WTC11 (cell line): ENCODE measurements around the gene FER. TPM values are rescaled to one million over a fixed set of nuclear protein-coding genes. Genes with fewer than 3 reads are reported as not detected.

ENCODE experiments used
- ATAC-seq: fragments of 200-7000 bp; cut with Tn5 transposase; 2 replicates; pipeline ENCODE4 v1.10.0; 2021; ENCODE audit warnings: mild to moderate bottlenecking, moderate library complexity
- CTCF ChIA-PET: fragments of 300-600 bp; sonication (Branson Sonifier 250); formaldehyde crosslinking; loops from one replicate; lab custom pipeline; 2021; ENCODE audit warnings: antibody characterized with exemption; lab: Charles Lee
- POLR2A ChIA-PET: fragments of 350-600 bp; sonication (Branson Sonifier 250); formaldehyde crosslinking; loops from one replicate; lab custom pipeline; 2021; ENCODE audit warnings: antibody characterized with exemption; lab: Charles Lee
- DNase-seq: peaks from one replicate; pipeline ENCODE4 v3.0.0; 2021; ENCODE audit warnings: low spot score
- H3K27ac Mint-ChIP-seq: 2 replicates; pipeline ENCODE4 v1.8.0; 2021; ENCODE audit warnings: mixed read lengths
- H3K27me3 Mint-ChIP-seq: 2 replicates; pipeline ENCODE4 v1.8.0; 2021; ENCODE audit warnings: low read depth, mild to moderate bottlenecking, moderate library complexity, mixed read lengths
- H3K36me3 Mint-ChIP-seq: 2 replicates; pipeline ENCODE4 v1.8.0; 2021; ENCODE audit warnings: mixed read lengths
- H3K4me1 Mint-ChIP-seq: 2 replicates; pipeline ENCODE4 v1.8.0; 2022; ENCODE audit warnings: mixed read lengths
- H3K4me3 Mint-ChIP-seq: 2 replicates; pipeline ENCODE4 v1.8.0; 2021; ENCODE audit warnings: mild to moderate bottlenecking, moderate library complexity, mixed read lengths
- H3K9me3 Mint-ChIP-seq: 2 replicates; pipeline ENCODE4 v1.8.0; 2021; ENCODE audit warnings: mixed read lengths
- CBFB ChIP-seq: sonication (generic); formaldehyde crosslinking; IDR thresholded peaks from 2 replicates; pipeline ENCODE4 v1.8.1; 2022; ENCODE audit warnings: mild to moderate bottlenecking, low read depth, missing genetic modification reagents
- FOXK1 ChIP-seq: sonication (generic); formaldehyde crosslinking; IDR thresholded peaks from 2 replicates; pipeline ENCODE4 v1.8.0; 2022; ENCODE audit warnings: mild to moderate bottlenecking, moderate library complexity, missing genetic modification reagents
- HMGA2 ChIP-seq: fragments of 250-450 bp; sonication (Bioruptor Pico); IDR thresholded peaks from 2 replicates; pipeline ENCODE4 v1.4.0; 2021; ENCODE audit warnings: mild to moderate bottlenecking, moderate library complexity
- JUN ChIP-seq: sonication (generic); formaldehyde crosslinking; IDR thresholded peaks from 2 replicates; pipeline ENCODE4 v1.8.0; 2023; ENCODE audit warnings: mild to moderate bottlenecking, missing genetic modification reagents
- NFE2L1 ChIP-seq: sonication (generic); formaldehyde crosslinking; IDR thresholded peaks from 2 replicates; pipeline ENCODE4 v1.8.1; 2023; ENCODE audit warnings: missing genetic modification reagents
- NR2C2 ChIP-seq: sonication (generic); formaldehyde crosslinking; IDR thresholded peaks from 2 replicates; pipeline ENCODE4 v1.8.0; 2022; ENCODE audit warnings: mild to moderate bottlenecking, missing genetic modification reagents
- SOX15 ChIP-seq: fragments of 250-450 bp; sonication (Bioruptor Pico); IDR thresholded peaks from 2 replicates; pipeline ENCODE4 v1.9.0; 2021; ENCODE audit warnings: mild to moderate bottlenecking
- TCF7 ChIP-seq: sonication (generic); formaldehyde crosslinking; IDR thresholded peaks from 2 replicates; pipeline ENCODE4 v1.8.0; 2022; ENCODE audit warnings: mild to moderate bottlenecking, low read depth, missing genetic modification reagents, moderate library complexity
- TEAD4 ChIP-seq: sonication (generic); formaldehyde crosslinking; IDR thresholded peaks from 2 replicates; pipeline ENCODE4 v1.8.0; 2022; ENCODE audit warnings: mild to moderate bottlenecking, missing genetic modification reagents
- ZBTB21 ChIP-seq: sonication (generic); formaldehyde crosslinking; IDR thresholded peaks from 2 replicates; pipeline ENCODE4 v1.8.1; 2023; ENCODE audit warnings: mild to moderate bottlenecking, missing genetic modification reagents, borderline replicate concordance
- ZNF232 ChIP-seq: sonication (generic); formaldehyde crosslinking; IDR thresholded peaks from 2 replicates; pipeline ENCODE4 v1.8.0; 2022; ENCODE audit warnings: mild to moderate bottlenecking, missing genetic modification reagents
- ZNF263 ChIP-seq: sonication (generic); formaldehyde crosslinking; IDR thresholded peaks from 2 replicates; pipeline ENCODE4 v1.8.1; 2022; ENCODE audit warnings: low read depth, mild to moderate bottlenecking, moderate library complexity, missing genetic modification reagents
- ZNF416 ChIP-seq: fragments of 250-450 bp; sonication (Bioruptor Pico); IDR thresholded peaks from 2 replicates; pipeline ENCODE4 v1.9.0; 2021; ENCODE audit warnings: mild to moderate bottlenecking, inconsistent platforms
- total RNA-seq: library from RNA; stranded (reverse); gene quantifications from 3 replicates; pipeline ENCODE4 v1.2.3, GENCODE V29; 2021
- TF ChIP-seq, protein P1 (sequence below): sonication (generic); formaldehyde crosslinking; IDR thresholded peaks from 2 replicates; pipeline ENCODE4 v1.8.1; 2022; ENCODE audit warnings: mild to moderate bottlenecking, moderate library complexity, missing genetic modification reagents
- TF ChIP-seq, protein P2 (sequence below): sonication (generic); formaldehyde crosslinking; IDR thresholded peaks from 2 replicates; pipeline ENCODE4 v1.8.1; 2023; ENCODE audit warnings: mild to moderate bottlenecking, moderate library complexity, missing genetic modification reagents
- TF ChIP-seq, protein P3 (sequence below): sonication (generic); formaldehyde crosslinking; IDR thresholded peaks from 2 replicates; pipeline ENCODE4 v1.8.0; 2023; ENCODE audit warnings: mild to moderate bottlenecking, missing genetic modification reagents
- TF ChIP-seq, protein P4 (sequence below): fragments of 250-450 bp; sonication (Bioruptor Pico); IDR thresholded peaks from 2 replicates; pipeline ENCODE4 v1.9.0; 2021; ENCODE audit warnings: mild to moderate bottlenecking
- TF ChIP-seq, protein P5 (sequence below): sonication (generic); formaldehyde crosslinking; IDR thresholded peaks from 2 replicates; pipeline ENCODE4 v1.8.1; 2022; ENCODE audit warnings: missing genetic modification reagents, borderline replicate concordance
- TF ChIP-seq, protein P6 (sequence below): sonication (generic); formaldehyde crosslinking; IDR thresholded peaks from 2 replicates; pipeline ENCODE4 v1.8.0; 2022; ENCODE audit warnings: mild to moderate bottlenecking, missing genetic modification reagents
- TF ChIP-seq, protein P7 (sequence below): fragments of 250-450 bp; sonication (Bioruptor Pico); IDR thresholded peaks from 2 replicates; pipeline ENCODE4 v2.1.2; 2022; ENCODE audit warnings: mild to moderate bottlenecking, moderate library complexity
- TF ChIP-seq, protein P8 (sequence below): sonication (generic); formaldehyde crosslinking; IDR thresholded peaks from 2 replicates; pipeline ENCODE4 v1.8.1; 2023; ENCODE audit warnings: mild to moderate bottlenecking, missing genetic modification reagents, moderate library complexity

Gene FER
- total RNA-seq, 1 experiment from 2014 or later = 13.8 TPM

DNA sequence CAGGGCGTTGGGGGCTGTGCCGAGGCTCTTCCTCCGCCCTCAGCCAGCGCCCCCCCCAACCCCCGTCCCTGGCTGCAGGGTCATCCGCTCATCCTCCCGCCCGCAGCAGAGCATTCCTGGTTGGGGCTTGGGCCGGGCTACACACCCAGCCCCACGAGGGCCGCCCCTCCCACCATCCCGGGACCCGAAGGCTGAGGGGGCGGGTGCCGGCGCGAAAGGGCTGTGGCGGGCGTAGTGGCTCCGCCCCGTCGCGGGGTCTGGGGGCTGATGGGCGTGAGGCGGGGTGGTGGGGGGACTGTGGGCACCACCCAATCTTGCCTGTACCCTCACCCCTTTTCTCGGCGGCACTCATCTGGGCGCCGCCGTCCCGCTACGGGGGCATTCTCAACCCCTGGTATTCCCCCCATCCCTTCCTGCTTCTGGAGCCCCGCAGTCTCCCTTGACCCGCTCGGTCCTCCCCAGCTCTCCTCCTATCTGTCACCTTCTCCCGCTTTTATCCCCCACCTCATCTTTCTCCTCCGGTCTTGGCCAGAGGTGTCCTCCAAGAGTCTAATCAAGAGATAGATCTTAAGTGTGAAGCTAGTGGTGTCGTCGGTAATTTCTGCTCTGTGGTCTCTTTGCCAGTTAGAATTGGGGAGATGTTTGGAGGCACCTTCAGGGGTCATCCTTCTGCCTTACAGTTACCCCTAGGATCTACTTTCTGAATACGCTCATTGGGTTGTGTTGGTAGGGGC is 1.6 kb downstream of the FER start:
- DNase-seq = no peak
- H3K27me3 Mint-ChIP-seq = no peaks in the 10 kb centered on the region
- ChIA-PET POLR2A (interaction anchor here (1.0 to 2.9 kb wide), 5 partner anchors 21 to 660 kb away, joined by 3 to 54 read pairs (median 11); partner anchors contain the start of gene PJA2), CTCF (interaction anchor here (0.8 to 1.8 kb wide), 3 partner anchors 22 to 107 kb away, joined by 3 to 4 read pairs (median 4); no protein-coding TSS in a partner anchor)
- H3K4me1 Mint-ChIP-seq = peaks cover 21% of the 10 kb centered on the region
- H3K9me3 Mint-ChIP-seq = no peaks in the 10 kb centered on the region
- H3K36me3 Mint-ChIP-seq = no peaks in the 10 kb centered on the region
- peak; percentile 54 for ATAC-seq
- H3K4me3 Mint-ChIP-seq = peak overlapping the region; percentile 87
- TF ChIP-seq ZNF416 (0 out of 2 replicates have a peak, but pooled peaks have one; percentile 20), SOX15 (CRISPR knock-in tag) (no peak), NFE2L1 (0 out of 2 replicates have a peak, but pooled peaks have one; percentile 14), TCF7 (CRISPR knock-in tag) (no peak), ZNF263 (CRISPR knock-in tag) (peak; percentile 58; the same call in 1 of the 2 replicates), ZBTB21 (no peak), CBFB (CRISPR knock-in tag) (0 out of 2 replicates have a peak, but pooled peaks have one; percentile 27), NR2C2 (CRISPR knock-in tag) (peak; percentile 53; the same call in 1 of the 2 replicates), FOXK1 (CRISPR knock-in tag) (peak; percentile 54; the same call in 1 of the 2 replicates)
- TF ChIP-seq, protein P1, sequence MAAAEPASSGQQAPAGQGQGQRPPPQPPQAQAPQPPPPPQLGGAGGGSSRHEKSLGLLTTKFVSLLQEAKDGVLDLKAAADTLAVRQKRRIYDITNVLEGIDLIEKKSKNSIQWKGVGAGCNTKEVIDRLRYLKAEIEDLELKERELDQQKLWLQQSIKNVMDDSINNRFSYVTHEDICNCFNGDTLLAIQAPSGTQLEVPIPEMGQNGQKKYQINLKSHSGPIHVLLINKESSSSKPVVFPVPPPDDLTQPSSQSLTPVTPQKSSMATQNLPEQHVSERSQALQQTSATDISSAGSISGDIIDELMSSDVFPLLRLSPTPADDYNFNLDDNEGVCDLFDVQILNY = peak; percentile 55; the same call in 1 of the 2 replicates
- TF ChIP-seq, protein P2, sequence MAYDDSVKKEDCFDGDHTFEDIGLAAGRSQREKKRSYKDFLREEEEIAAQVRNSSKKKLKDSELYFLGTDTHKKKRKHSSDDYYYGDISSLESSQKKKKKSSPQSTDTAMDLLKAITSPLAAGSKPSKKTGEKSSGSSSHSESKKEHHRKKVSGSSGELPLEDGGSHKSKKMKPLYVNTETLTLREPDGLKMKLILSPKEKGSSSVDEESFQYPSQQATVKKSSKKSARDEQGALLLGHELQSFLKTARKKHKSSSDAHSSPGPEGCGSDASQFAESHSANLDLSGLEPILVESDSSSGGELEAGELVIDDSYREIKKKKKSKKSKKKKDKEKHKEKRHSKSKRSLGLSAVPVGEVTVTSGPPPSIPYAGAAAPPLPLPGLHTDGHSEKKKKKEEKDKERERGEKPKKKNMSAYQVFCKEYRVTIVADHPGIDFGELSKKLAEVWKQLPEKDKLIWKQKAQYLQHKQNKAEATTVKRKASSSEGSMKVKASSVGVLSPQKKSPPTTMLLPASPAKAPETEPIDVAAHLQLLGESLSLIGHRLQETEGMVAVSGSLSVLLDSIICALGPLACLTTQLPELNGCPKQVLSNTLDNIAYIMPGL (CRISPR knock-in tag) = 0 out of 2 replicates have a peak, but pooled peaks have one; percentile 1
- TF ChIP-seq, protein P3, sequence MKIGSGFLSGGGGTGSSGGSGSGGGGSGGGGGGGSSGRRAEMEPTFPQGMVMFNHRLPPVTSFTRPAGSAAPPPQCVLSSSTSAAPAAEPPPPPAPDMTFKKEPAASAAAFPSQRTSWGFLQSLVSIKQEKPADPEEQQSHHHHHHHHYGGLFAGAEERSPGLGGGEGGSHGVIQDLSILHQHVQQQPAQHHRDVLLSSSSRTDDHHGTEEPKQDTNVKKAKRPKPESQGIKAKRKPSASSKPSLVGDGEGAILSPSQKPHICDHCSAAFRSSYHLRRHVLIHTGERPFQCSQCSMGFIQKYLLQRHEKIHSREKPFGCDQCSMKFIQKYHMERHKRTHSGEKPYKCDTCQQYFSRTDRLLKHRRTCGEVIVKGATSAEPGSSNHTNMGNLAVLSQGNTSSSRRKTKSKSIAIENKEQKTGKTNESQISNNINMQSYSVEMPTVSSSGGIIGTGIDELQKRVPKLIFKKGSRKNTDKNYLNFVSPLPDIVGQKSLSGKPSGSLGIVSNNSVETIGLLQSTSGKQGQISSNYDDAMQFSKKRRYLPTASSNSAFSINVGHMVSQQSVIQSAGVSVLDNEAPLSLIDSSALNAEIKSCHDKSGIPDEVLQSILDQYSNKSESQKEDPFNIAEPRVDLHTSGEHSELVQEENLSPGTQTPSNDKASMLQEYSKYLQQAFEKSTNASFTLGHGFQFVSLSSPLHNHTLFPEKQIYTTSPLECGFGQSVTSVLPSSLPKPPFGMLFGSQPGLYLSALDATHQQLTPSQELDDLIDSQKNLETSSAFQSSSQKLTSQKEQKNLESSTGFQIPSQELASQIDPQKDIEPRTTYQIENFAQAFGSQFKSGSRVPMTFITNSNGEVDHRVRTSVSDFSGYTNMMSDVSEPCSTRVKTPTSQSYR (CRISPR knock-in tag) = 0 out of 2 replicates have a peak, but pooled peaks have one; percentile 24
- peak overlapping the region; percentile 75 for H3K27ac Mint-ChIP-seq

DNA sequence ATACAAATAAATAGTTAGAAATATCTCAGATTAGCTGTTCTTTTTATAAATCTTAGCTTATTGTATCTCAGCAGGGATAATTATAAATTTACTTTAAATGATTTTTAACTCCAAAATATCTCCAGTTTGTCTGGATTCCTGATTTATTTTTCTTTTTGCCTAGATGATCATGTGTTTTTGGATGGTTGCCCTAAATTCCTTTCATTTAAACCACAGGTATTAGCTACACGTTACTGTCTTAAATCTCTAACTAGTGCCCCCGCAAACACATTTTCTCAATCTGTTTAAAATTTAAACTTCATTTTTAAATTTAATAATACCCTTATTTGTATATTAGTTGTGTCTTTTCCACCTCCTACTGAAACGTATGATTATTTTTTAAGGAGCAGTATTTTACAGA is 5.6 kb downstream of the FER start:
- Mint-ChIP-seq H3K27ac (no peak overlapping the region), H3K4me1 (peaks cover 14% of the 10 kb centered on the region), H3K36me3 (no peaks in the 10 kb centered on the region), H3K9me3 (no peaks in the 10 kb centered on the region), H3K27me3 (no peaks in the 10 kb centered on the region), H3K4me3 (no peak overlapping the region)
- ChIA-PET POLR2A (interaction anchor here (0.6 kb wide), 1 partner anchor 201 kb away, joined by 3 read pairs; no protein-coding TSS in a partner anchor), CTCF (no interaction called here)
- DNase-seq (no peak), ATAC-seq (no peak)
- TF ChIP-seq ZBTB21 = no peak
- no peak for TF ChIP-seq JUN (CRISPR knock-in tag)
- TF ChIP-seq, protein P4, sequence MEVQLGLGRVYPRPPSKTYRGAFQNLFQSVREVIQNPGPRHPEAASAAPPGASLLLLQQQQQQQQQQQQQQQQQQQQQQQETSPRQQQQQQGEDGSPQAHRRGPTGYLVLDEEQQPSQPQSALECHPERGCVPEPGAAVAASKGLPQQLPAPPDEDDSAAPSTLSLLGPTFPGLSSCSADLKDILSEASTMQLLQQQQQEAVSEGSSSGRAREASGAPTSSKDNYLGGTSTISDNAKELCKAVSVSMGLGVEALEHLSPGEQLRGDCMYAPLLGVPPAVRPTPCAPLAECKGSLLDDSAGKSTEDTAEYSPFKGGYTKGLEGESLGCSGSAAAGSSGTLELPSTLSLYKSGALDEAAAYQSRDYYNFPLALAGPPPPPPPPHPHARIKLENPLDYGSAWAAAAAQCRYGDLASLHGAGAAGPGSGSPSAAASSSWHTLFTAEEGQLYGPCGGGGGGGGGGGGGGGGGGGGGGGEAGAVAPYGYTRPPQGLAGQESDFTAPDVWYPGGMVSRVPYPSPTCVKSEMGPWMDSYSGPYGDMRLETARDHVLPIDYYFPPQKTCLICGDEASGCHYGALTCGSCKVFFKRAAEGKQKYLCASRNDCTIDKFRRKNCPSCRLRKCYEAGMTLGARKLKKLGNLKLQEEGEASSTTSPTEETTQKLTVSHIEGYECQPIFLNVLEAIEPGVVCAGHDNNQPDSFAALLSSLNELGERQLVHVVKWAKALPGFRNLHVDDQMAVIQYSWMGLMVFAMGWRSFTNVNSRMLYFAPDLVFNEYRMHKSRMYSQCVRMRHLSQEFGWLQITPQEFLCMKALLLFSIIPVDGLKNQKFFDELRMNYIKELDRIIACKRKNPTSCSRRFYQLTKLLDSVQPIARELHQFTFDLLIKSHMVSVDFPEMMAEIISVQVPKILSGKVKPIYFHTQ = no peak
- TF ChIP-seq, protein P5, sequence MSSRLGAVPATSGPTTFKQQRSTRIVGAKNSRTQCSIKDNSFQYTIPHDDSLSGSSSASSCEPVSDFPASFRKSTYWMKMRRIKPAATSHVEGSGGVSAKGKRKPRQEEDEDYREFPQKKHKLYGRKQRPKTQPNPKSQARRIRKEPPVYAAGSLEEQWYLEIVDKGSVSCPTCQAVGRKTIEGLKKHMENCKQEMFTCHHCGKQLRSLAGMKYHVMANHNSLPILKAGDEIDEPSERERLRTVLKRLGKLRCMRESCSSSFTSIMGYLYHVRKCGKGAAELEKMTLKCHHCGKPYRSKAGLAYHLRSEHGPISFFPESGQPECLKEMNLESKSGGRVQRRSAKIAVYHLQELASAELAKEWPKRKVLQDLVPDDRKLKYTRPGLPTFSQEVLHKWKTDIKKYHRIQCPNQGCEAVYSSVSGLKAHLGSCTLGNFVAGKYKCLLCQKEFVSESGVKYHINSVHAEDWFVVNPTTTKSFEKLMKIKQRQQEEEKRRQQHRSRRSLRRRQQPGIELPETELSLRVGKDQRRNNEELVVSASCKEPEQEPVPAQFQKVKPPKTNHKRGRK (CRISPR knock-in tag) = no peak
- TF ChIP-seq TEAD4 = no peak
- TF ChIP-seq, protein P6, sequence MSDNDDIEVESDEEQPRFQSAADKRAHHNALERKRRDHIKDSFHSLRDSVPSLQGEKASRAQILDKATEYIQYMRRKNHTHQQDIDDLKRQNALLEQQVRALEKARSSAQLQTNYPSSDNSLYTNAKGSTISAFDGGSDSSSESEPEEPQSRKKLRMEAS (CRISPR knock-in tag) = no peak
- no peak for TF ChIP-seq ZNF232 (CRISPR knock-in tag)
- no peak for TF ChIP-seq NFE2L1
- TF ChIP-seq, protein P7, sequence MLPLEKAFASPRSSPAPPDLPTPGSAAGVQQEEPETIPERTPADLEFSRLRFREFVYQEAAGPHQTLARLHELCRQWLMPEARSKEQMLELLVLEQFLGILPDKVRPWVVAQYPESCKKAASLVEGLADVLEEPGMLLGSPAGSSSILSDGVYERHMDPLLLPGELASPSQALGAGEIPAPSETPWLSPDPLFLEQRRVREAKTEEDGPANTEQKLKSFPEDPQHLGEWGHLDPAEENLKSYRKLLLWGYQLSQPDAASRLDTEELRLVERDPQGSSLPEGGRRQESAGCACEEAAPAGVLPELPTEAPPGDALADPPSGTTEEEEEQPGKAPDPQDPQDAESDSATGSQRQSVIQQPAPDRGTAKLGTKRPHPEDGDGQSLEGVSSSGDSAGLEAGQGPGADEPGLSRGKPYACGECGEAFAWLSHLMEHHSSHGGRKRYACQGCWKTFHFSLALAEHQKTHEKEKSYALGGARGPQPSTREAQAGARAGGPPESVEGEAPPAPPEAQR = no peak
- TF ChIP-seq HMGA2 (CRISPR knock-in tag) = no peak
- TF ChIP-seq, protein P8, sequence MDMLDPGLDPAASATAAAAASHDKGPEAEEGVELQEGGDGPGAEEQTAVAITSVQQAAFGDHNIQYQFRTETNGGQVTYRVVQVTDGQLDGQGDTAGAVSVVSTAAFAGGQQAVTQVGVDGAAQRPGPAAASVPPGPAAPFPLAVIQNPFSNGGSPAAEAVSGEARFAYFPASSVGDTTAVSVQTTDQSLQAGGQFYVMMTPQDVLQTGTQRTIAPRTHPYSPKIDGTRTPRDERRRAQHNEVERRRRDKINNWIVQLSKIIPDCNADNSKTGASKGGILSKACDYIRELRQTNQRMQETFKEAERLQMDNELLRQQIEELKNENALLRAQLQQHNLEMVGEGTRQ (CRISPR knock-in tag) = no peak
